NOMO-1 treated with dmso at 0.1 percent for 144 hours (cell line): ENCODE data around the gene TUBB3.
"Not testable (repeated sequence)": the region's sequence is repeated elsewhere in the genome, so short reads cannot be mapped to it uniquely, and the experiment has no call there.

Experiments
- DNase-seq: peaks from one replicate; lab custom pipeline; 2025; ENCODE audit not compliant: unreplicated experiment; lab: John Stamatoyannopoulos, UW

TUBB3 gene

GRCh38 chr16:89917773-89918452, 5.2 kb upstream of the TUBB3 start:
- peak; percentile 70 for DNase-seq

- no peak for DNase-seq
Observed at GRCh38 chr16:89918453-89919347, 4.4 kb upstream of the TUBB3 start, which contains the start of gene MC1R. MC1R (plus strand) TSS chr16:89918862; CDS start chr16:89919259, 397 bp downstream.

GRCh38 chr16:89919535-89920406, 3.4 kb upstream of the TUBB3 start:
- DNase-seq = no peak

- no peak for DNase-seq
Observed at GRCh38 chr16:89920723-89921122, 2.4 kb upstream of the TUBB3 start.

GRCh38 chr16:89921131-89921701, 1.9 kb upstream of the TUBB3 start:
- no peak for DNase-seq

- no peak for DNase-seq
Observed at GRCh38 chr16:89921702-89922476, 1.3 kb upstream of the TUBB3 start.

GRCh38 chr16:89922477-89922883, 662 bp upstream of the TUBB3 start:
- DNase-seq = no peak

GRCh38 chr16:89923640-89924296, 626 bp downstream of the TUBB3 start:
- no peak for DNase-seq

GRCh38 chr16:89924297-89924924, 1.3 kb downstream of the TUBB3 start:
- DNase-seq = no peak

- DNase-seq = no peak
Observed at GRCh38 chr16:89924925-89925307, 1.8 kb downstream of the TUBB3 start.

GRCh38 chr16:89925596-89926079, 2.5 kb downstream of the TUBB3 start:
- DNase-seq = no peak

- DNase-seq = no peak
Observed at GRCh38 chr16:89931305-89931896, 8.3 kb downstream of the TUBB3 start.

- DNase-seq = no peak
Observed at GRCh38 chr16:89931964-89932363, 8.8 kb downstream of the TUBB3 start.

- DNase-seq = not testable (repeated sequence)
Observed at GRCh38 chr16:89934019-89934418, 10.9 kb downstream of the TUBB3 start.

- no peak for DNase-seq
Observed at GRCh38 chr16:89934611-89935553, 11.7 kb downstream of the TUBB3 start.

- DNase-seq = not testable (repeated sequence)
Observed at GRCh38 chr16:89935620-89936019, 12.5 kb downstream of the TUBB3 start.

- DNase-seq = no peak
Observed at GRCh38 chr16:89936034-89936433, 12.9 kb downstream of the TUBB3 start.
